Measurements from ENCODE around the gene MAPKBP1.

DNA sequence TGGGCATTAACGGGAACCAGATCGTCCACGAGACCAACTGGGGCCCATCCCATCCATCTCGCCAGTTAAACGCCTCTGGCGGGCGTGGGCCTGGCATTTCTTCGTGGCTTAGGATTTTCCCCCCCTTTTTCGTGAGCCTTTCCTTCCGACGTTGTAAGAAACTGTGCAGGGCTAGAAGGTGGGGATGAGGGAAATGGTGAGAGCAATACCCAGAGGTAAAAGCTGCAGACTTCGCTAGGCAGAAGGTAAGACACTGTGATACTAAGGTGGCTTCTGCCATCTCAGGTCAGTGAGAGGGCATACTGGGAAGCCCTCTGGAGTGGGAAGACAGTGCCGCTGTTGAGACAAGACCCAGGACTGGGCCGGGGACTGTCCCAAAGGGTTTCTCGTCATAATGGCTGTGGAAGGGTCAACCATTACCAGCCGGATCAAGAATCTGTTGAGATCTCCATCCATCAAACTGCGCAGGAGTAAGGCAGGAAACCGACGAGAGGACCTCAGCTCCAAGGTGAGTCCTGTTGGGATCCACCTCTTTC lies 666 bp downstream of the MAPKBP1 start:
- no peak for TF ChIP-seq ZNF274 (IDR thresholded peaks at IDR 0.05; ENCODE audit: low read depth, low read length)
- no peak for TF ChIP-seq YY1 (IDR thresholded peaks at IDR 0.05; ENCODE audit: insufficient read depth, insufficient read length)

Measured in NT2/D1 (cell line).